T47D (cell line): Measurements from ENCODE around the gene ACOX3.

Experiments
- DNase-seq, 2 experiments: peaks; one replicate each; pipeline versions ENCODE4 v3.0.0 to v3.0.0-alpha.2; 2011 to 2012; ENCODE audit warnings: low read depth in 1 of 2, low spot score in 1 of 2
- JUND ChIP-seq: IDR thresholded peaks from 2 replicates; pipeline ENCODE4 v1.6.1; 2012; ENCODE audit warnings: low read depth
- in situ Hi-C: cut with HindIII; loops from 2 replicates; pipeline ENCODE4 v1.10.0; 2016; ENCODE audit warnings: low sequenced_read_pairs, low pct_unique_long_range_greater_than_20kb

The ACOX3 gene

GRCh38 chr4:8473198-8473919 is 32.8 kb upstream of the ACOX3 start:
- TF ChIP-seq JUND: no peak
- in situ Hi-C loops: no loop called here
- DNase-seq: no peak

- no peak for TF ChIP-seq JUND
- DNase-seq: no peak
- in situ Hi-C loops: no loop called here
Measured at GRCh38 chr4:8472689-8473197, 32.2 kb upstream of the ACOX3 start.

GRCh38 chr4:8472158-8472688 is 31.7 kb upstream of the ACOX3 start:
- DNase-seq: no peak
- TF ChIP-seq JUND: no peak
- in situ Hi-C loops: no loop called here

GRCh38 chr4:8471211-8471875 is 30.8 kb upstream of the ACOX3 start:
- DNase-seq: no peak
- in situ Hi-C loops: no loop called here
- no peak for TF ChIP-seq JUND

- no peak for TF ChIP-seq JUND
- no peak for DNase-seq
- in situ Hi-C loops: no loop called here
Measured at GRCh38 chr4:8470451-8471024, 30.0 kb upstream of the ACOX3 start.

GRCh38 chr4:8469550-8469949 is 29.0 kb upstream of the ACOX3 start:
- TF ChIP-seq JUND: no peak
- DNase-seq: no peak
- in situ Hi-C loops: no loop called here

- DNase-seq: peak; percentile 56 to 61
- no peak for TF ChIP-seq JUND
- in situ Hi-C loops: no loop called here
Measured at GRCh38 chr4:8468746-8469535, 28.4 kb upstream of the ACOX3 start.

GRCh38 chr4:8467016-8467415 is 26.5 kb upstream of the ACOX3 start:
- in situ Hi-C loops: no loop called here

GRCh38 chr4:8465615-8466611 is 25.4 kb upstream of the ACOX3 start:
- TF ChIP-seq JUND: no peak
- in situ Hi-C loops: no loop called here
- DNase-seq: no peak

More at GRCh38 chr4:8467016-8467415, 26.5 kb upstream of the ACOX3 start:
- TF ChIP-seq JUND: no peak
- DNase-seq: no peak

GRCh38 chr4:8464381-8464780 is 23.9 kb upstream of the ACOX3 start:
- no peak for DNase-seq
- in situ Hi-C loops: no loop called here
- no peak for TF ChIP-seq JUND

- no peak for TF ChIP-seq JUND
- in situ Hi-C loops: no loop called here
- no peak for DNase-seq
Measured at GRCh38 chr4:8463811-8464210, 23.3 kb upstream of the ACOX3 start.
